NB4 (cell line): ENCODE data around the gene IFT81.

Source experiments
- DNase-seq: peaks from one replicate; pipeline ENCODE4 v3.0.0; 2010; ENCODE audit warnings: low read depth
- H3K4me3 ChIP-seq: one replicate; pipeline ENCODE4 v1.5.1; 2011; ENCODE audit warnings: mild to moderate bottlenecking, low read depth, low read length, moderate library complexity
- MAX ChIP-seq: IDR thresholded peaks from 2 replicates; pipeline ENCODE4 v1.6.1; 2011; ENCODE audit warnings: low read depth, low read length
- MYC ChIP-seq: IDR thresholded peaks from 2 replicates; pipeline ENCODE4 v1.6.1; 2011; ENCODE audit warnings: low read depth, low read length
- POLR2A ChIP-seq: IDR thresholded peaks from 2 replicates; pipeline ENCODE4 v1.6.1; 2011; ENCODE audit warnings: mild to moderate bottlenecking; ENCODE audit not compliant: insufficient read length; ENCODE audit errors: extremely low read depth
- TF ChIP-seq, protein P1 (sequence below): IDR thresholded peaks from one replicate; pipeline ENCODE4 v1.5.1; 2012; ENCODE audit warnings: low read depth, low read length

IFT81 gene

GRCh38 chr12:110234331-110234751 lies 110.2 kb downstream of the IFT81 start:
- TF ChIP-seq MAX, result no peak
- TF ChIP-seq MYC, result no peak
- TF ChIP-seq, protein P1, sequence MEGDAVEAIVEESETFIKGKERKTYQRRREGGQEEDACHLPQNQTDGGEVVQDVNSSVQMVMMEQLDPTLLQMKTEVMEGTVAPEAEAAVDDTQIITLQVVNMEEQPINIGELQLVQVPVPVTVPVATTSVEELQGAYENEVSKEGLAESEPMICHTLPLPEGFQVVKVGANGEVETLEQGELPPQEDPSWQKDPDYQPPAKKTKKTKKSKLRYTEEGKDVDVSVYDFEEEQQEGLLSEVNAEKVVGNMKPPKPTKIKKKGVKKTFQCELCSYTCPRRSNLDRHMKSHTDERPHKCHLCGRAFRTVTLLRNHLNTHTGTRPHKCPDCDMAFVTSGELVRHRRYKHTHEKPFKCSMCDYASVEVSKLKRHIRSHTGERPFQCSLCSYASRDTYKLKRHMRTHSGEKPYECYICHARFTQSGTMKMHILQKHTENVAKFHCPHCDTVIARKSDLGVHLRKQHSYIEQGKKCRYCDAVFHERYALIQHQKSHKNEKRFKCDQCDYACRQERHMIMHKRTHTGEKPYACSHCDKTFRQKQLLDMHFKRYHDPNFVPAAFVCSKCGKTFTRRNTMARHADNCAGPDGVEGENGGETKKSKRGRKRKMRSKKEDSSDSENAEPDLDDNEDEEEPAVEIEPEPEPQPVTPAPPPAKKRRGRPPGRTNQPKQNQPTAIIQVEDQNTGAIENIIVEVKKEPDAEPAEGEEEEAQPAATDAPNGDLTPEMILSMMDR, result no peak
- TF ChIP-seq POLR2A, result no peak
- DNase-seq, result no peak
- H3K4me3 ChIP-seq, result peak overlapping the region; percentile 35

DNA sequence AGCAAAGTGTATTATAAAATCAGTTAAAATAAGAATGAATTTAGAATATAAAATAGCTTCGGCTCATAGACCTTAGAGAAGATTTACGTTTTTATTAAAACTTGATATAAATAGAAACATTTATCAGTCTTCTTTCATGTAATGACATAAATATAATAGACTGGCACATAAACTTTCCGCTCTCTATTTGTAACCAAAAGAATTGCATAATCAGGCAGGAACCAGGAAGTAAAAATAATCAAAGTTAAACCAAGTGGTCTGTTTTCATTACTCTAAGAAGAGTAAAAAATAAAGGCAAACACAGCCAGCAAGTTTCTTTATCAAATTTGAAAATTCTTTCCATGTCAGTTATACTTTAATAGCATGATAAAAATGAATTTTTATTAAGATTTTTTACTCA lies 110.6 kb downstream of the IFT81 start:
- no peak for TF ChIP-seq MAX
- TF ChIP-seq POLR2A, result no peak
- TF ChIP-seq MYC, result no peak
- TF ChIP-seq, protein P1, result no peak
- peak overlapping the region; percentile 35 for H3K4me3 ChIP-seq
- peak; percentile 71 for DNase-seq

DNA sequence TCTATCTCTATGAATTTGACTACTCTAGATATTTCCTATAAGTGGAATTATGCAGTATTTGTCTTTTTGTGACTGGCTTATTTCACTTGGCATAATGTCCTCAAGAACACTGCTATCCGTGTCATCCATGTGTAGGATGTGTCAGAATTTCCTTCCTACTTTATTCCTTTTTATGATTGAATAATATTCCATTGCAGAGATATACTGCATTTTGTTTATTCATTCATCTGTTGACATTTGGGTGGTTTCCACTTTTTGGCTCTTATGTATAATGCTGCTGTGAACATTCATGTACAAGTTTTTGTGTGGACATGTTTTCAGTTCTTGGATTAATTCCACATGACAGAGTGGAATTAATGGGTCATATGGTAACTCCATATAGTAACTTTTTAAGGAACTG lies 111.2 kb downstream of the IFT81 start:
- H3K4me3 ChIP-seq, result no peak overlapping the region
- TF ChIP-seq MAX, result no peak
- TF ChIP-seq, protein P1, result no peak
- TF ChIP-seq POLR2A, result no peak
- no peak for TF ChIP-seq MYC
- no peak for DNase-seq

DNA sequence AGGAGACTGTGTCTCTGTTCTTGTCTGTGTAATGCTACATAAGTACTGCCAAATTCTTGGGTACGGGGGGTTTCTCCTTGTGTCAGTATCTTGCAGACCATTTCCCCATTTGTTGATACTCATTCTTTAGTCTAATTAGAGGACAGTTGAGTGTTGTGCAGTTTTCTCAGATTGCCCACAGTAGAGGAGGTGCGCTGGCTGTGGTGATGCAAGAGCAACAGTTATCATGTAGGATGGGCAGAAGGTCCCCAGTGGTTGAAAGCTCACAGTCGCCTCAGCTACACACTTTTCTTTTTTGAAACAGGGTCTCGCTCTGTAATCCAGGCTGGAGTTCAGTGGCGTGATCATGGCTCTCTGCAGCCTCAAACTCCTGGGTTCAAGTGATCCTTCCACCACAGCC lies 119.1 kb downstream of the IFT81 start:
- DNase-seq, result peak; percentile 61
- TF ChIP-seq MAX, result no peak
- TF ChIP-seq, protein P1, result no peak
- no peak for TF ChIP-seq POLR2A
- no peak for TF ChIP-seq MYC
- H3K4me3 ChIP-seq, result no peak overlapping the region

DNA sequence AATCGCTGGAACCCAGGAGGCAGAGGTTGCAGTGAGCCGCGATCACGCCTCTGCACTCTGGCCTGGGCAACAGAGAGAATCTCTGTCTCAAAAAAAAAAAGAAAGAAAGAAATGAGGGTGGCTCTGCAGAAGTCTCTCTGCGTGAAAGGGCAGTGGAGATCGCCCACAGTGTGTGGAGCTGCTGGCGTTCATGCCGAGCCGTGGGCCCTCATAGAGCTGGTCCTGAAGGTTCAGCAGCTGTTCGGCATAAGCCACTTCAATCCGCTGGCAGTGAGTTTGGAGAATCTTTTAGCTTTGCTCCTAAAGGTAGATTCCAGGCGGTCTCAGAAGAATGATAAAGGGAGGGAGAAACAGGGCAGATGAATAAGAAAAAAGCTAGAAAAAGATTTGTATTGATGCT lies 120.2 kb downstream of the IFT81 start:
- no peak for DNase-seq
- no peak for TF ChIP-seq POLR2A
- TF ChIP-seq MAX, result no peak
- TF ChIP-seq MYC, result no peak
- TF ChIP-seq, protein P1, result no peak

DNA sequence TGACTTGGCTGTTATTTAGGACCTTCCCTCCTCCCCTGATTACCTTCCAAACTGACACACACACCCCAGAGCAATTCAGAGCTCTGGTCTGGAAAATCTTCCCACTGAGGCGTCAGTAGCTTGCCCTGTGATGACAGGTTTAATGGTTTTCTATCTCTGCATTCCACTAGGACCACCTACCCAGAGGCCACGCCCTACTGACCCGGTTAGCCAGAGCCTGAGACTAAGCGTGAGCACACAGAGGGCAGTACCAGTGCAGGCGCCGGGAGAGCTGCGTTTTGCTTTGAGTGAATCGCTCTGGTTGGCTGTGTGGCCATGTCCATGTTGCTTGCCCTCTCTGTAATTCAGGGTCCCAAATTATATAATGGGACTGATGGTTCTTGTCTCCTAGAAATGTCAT lies 120.7 kb downstream of the IFT81 start:
- H3K4me3 ChIP-seq, result no peak overlapping the region
- DNase-seq, result no peak
- no peak for TF ChIP-seq POLR2A
- TF ChIP-seq MAX, result no peak
- no peak for TF ChIP-seq MYC
- TF ChIP-seq, protein P1, result no peak

More for the DNA sequence above, 120.2 kb downstream of the IFT81 start:
- H3K4me3 ChIP-seq, result no peak overlapping the region
